H9 (cell line): ENCODE measurements around the gene ABL2. TPM values are rescaled to one million over a fixed set of nuclear protein-coding genes. Genes with fewer than 3 reads are reported as not detected.

Source experiments
- DNase-seq: peaks from one replicate; pipeline ENCODE4 v3.0.0-alpha.2; 2017
- H2AFZ ChIP-seq: one replicate; pipeline ENCODE4 v1.6.1; 2013; ENCODE audit warnings: mild to moderate bottlenecking, low read length, control low read depth, moderate library complexity
- H2AK5ac ChIP-seq: 2 replicates; pipeline ENCODE4 v1.6.1; 2013; ENCODE audit warnings: low read length, control low read depth, mixed read lengths; ENCODE audit not compliant: insufficient read length
- H2BK120ac ChIP-seq: one replicate; pipeline ENCODE4 v1.6.1; 2013; ENCODE audit warnings: low read depth, mild to moderate bottlenecking, low read length, control low read depth, inconsistent platforms; ENCODE audit not compliant: poor library complexity, severe bottlenecking
- H2BK12ac ChIP-seq: 2 replicates; pipeline ENCODE4 v1.6.1; 2013; ENCODE audit warnings: low read length, control low read depth, mixed read lengths, low read depth; ENCODE audit not compliant: insufficient read length
- H2BK15ac ChIP-seq: 2 replicates; pipeline ENCODE4 v1.6.1; 2013; ENCODE audit warnings: low read depth, low read length, control low read depth
- H2BK20ac ChIP-seq: one replicate; pipeline ENCODE4 v1.6.1; 2013; ENCODE audit warnings: low read depth, mild to moderate bottlenecking, low read length, control low read depth, inconsistent platforms; ENCODE audit not compliant: poor library complexity, severe bottlenecking
- H2BK5ac ChIP-seq: 2 replicates; pipeline ENCODE4 v1.6.1; 2013; ENCODE audit warnings: low read length, control low read depth, mixed read lengths; ENCODE audit not compliant: insufficient read length
- H3K14ac ChIP-seq: 2 replicates; pipeline ENCODE4 v1.6.1; 2013; ENCODE audit warnings: low read length, control low read depth; ENCODE audit not compliant: insufficient read depth
- H3K18ac ChIP-seq: 2 replicates; pipeline ENCODE4 v1.6.1; 2013; ENCODE audit warnings: low read depth, mild to moderate bottlenecking, mixed read lengths, low read length, control low read depth; ENCODE audit not compliant: insufficient read length
- H3K23ac ChIP-seq: 2 replicates; pipeline ENCODE4 v1.6.1; 2013; ENCODE audit warnings: low read length, control low read depth, mixed read lengths, low read depth; ENCODE audit not compliant: insufficient read length
- H3K23me2 ChIP-seq: 2 replicates; pipeline ENCODE4 v1.6.1; 2013; ENCODE audit warnings: low read depth, mild to moderate bottlenecking, mixed read lengths, low read length, control low read depth; ENCODE audit not compliant: insufficient read length, poor library complexity, severe bottlenecking
- H3K27ac ChIP-seq: 2 replicates; pipeline ENCODE4 v1.5.1; 2013; ENCODE audit warnings: low read length, control low read depth, mixed read lengths, low read depth; ENCODE audit not compliant: insufficient read length
- H3K27me3 ChIP-seq: 2 replicates; pipeline ENCODE4 v1.6.1; 2013; ENCODE audit warnings: low read length, control low read depth, inconsistent platforms; ENCODE audit not compliant: insufficient read depth
- H3K4ac ChIP-seq: 2 replicates; pipeline ENCODE4 v1.6.1; 2013; ENCODE audit warnings: low read depth, mild to moderate bottlenecking, control low read depth, inconsistent platforms, low read length, moderate library complexity
- H3K4me1 ChIP-seq: 2 replicates; pipeline ENCODE4 v1.6.1; 2013; ENCODE audit warnings: low read length, control low read depth, inconsistent platforms; ENCODE audit not compliant: insufficient read depth
- H3K4me2 ChIP-seq: 2 replicates; pipeline ENCODE4 v1.6.1; 2013; ENCODE audit warnings: low read length, control low read depth, mixed read lengths; ENCODE audit not compliant: insufficient read length, insufficient read depth
- H3K56ac ChIP-seq: 2 replicates; pipeline ENCODE4 v1.6.1; 2013; ENCODE audit warnings: low read depth, mild to moderate bottlenecking, mixed read lengths, low read length, control low read depth; ENCODE audit not compliant: insufficient read length
- H3K79me1 ChIP-seq: 2 replicates; pipeline ENCODE4 v1.6.1; 2013; ENCODE audit warnings: low read depth, mild to moderate bottlenecking, moderate library complexity, low read length, control low read depth, inconsistent platforms; ENCODE audit not compliant: insufficient read depth, poor library complexity, severe bottlenecking
- H3K79me2 ChIP-seq: 2 replicates; pipeline ENCODE4 v1.6.1; 2013; ENCODE audit warnings: low read length, control low read depth, inconsistent platforms; ENCODE audit not compliant: insufficient read depth
- H3K9ac ChIP-seq: 2 replicates; pipeline ENCODE4 v1.6.1; 2013; ENCODE audit warnings: low read length, control low read depth, mixed read lengths; ENCODE audit not compliant: insufficient read length; ENCODE audit errors: extremely low read depth
- H3K9me3 ChIP-seq: one replicate; pipeline ENCODE4 v1.6.1; 2013; ENCODE audit warnings: low read depth, low read length, inconsistent platforms; ENCODE audit not compliant: control insufficient read depth
- H3T11ph ChIP-seq: one replicate; pipeline ENCODE4 v1.6.1; 2013; ENCODE audit warnings: mild to moderate bottlenecking, low read length, control low read depth, inconsistent platforms
- H4K20me1 ChIP-seq: one replicate; pipeline ENCODE4 v1.6.1; 2013; ENCODE audit not compliant: control insufficient read depth, insufficient read length, insufficient read depth
- H4K5ac ChIP-seq: 2 replicates; pipeline ENCODE4 v1.6.1; 2013; ENCODE audit warnings: low read depth, mild to moderate bottlenecking, mixed read lengths, low read length, control low read depth; ENCODE audit not compliant: insufficient read length
- H4K8ac ChIP-seq: replicated peaks from 2 replicates; pipeline ENCODE4 v1.6.1; 2013; ENCODE audit warnings: low read length, control low read depth, mixed read lengths, low read depth; ENCODE audit not compliant: insufficient read length
- H4K91ac ChIP-seq: 2 replicates; pipeline ENCODE4 v1.6.1; 2013; ENCODE audit warnings: low read depth, mild to moderate bottlenecking, moderate library complexity, mixed read lengths, low read length, control low read depth; ENCODE audit not compliant: insufficient read length
- H3K27ac Mint-ChIP-seq, 3 experiments: 2 replicates in 2 of 3; 3 replicates in 1 of 3; pipeline ENCODE4 v1.8.0; 2020 to 2021; ENCODE audit warnings: mixed read lengths in 3 of 3, mild to moderate bottlenecking in 1 of 3, moderate library complexity in 1 of 3
- H3K27me3 Mint-ChIP-seq: 2 replicates; pipeline ENCODE4 v1.8.0; 2021; ENCODE audit warnings: low read depth, mild to moderate bottlenecking, moderate library complexity, mixed read lengths
- H3K36me3 Mint-ChIP-seq, 3 experiments: 2 replicates in 2 of 3; 3 replicates in 1 of 3; pipeline ENCODE4 v1.8.0; 2020 to 2021; ENCODE audit warnings: low read depth in 3 of 3, mixed read lengths in 3 of 3; ENCODE audit not compliant: insufficient read depth in 1 of 3
- H3K4me1 Mint-ChIP-seq, 2 experiments: 2 replicates each; pipeline ENCODE4 v1.8.0; 2020; ENCODE audit warnings: mixed read lengths in 2 of 2
- H3K4me3 Mint-ChIP-seq, 2 experiments: 2 replicates in 1 of 2; 3 replicates in 1 of 2; pipeline ENCODE4 v1.8.0; 2020 to 2021; ENCODE audit warnings: mild to moderate bottlenecking in 2 of 2, mixed read lengths in 2 of 2, moderate library complexity in 1 of 2
- H3K9me3 Mint-ChIP-seq, 2 experiments: 2 replicates in 1 of 2; 3 replicates in 1 of 2; pipeline ENCODE4 v1.8.0; 2020; ENCODE audit warnings: mild to moderate bottlenecking in 2 of 2, mixed read lengths in 2 of 2, moderate library complexity in 1 of 2
- CTCF ChIP-seq: fragments of 200-600 bp; sonication (generic); conservative IDR thresholded peaks from 3 replicates; pipeline ENCODE4 v1.8.0; 2021; ENCODE audit warnings: antibody characterized with exemption, mild to moderate bottlenecking
- WGBS: extraction: QIAGEN DNeasy Blood & Tissue Kit; methylation state at CpG from one replicate; pipeline ENCODE4 v1.1.7; 2013; ENCODE audit warnings: missing lambda C conversion rate, low lambda C conversion rate, mixed read lengths; ENCODE audit not compliant: insufficient read length; ENCODE audit errors: extremely low coverage; 5-methylcytosine and 5-hydroxymethylcytosine counted together
- total RNA-seq: library from RNA; stranded (reverse); gene quantifications from 2 replicates; pipeline ENCODE4 v1.2.1, GENCODE V29; 2021

ABL2 gene
- total RNA-seq, 1 experiment from 2014 or later: 21.2 TPM

DNA sequence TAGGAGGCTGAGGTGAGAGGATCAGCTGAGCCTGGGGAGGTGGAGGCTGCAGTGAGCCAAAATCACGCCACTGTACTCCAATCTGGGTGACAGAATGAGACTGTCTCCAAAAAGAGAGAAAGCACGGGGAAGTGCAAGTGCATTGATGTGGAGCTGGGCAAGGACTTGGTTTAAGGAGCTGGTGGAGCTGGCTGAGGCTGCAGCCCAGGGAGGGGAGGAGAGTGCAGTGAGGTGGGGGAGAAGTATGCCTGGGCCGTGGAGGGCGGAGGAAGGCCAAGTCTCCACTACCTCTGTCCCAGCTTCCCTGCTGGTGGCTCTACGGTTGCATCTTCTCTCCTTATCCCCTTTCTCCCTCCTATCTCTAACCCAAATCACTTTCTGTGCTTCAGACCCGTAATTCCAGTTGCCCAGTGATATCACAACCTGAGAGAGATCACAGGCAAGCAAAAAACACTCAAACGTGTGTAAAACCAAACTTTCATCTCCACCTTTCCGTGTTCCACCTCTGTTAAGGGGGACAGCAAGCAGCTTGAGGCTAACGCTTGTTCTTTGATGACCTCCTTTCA, 136.5 kb downstream of the ABL2 start:
- Histone ChIP-seq H3K56ac (no peak overlapping the region), H3K23ac (no peak overlapping the region), H3K14ac (no peak overlapping the region), H4K20me1 (no peaks in the 10 kb centered on the region), H3K79me1 (no peaks in the 10 kb centered on the region), H4K91ac (no peak overlapping the region), H3K4me1 (0 out of 2 replicates have a peak, but pooled peaks cover 4% of the 10 kb centered on the region), H4K8ac (no peak overlapping the region), H3T11ph (no peak overlapping the region), H2BK12ac (no peak overlapping the region), H2AK5ac (no peak overlapping the region), H2BK15ac (no peak overlapping the region), H3K9me3 (no peaks in the 10 kb centered on the region), H2BK20ac (no peak overlapping the region), H3K9ac (no peak overlapping the region), H2BK120ac (no peak overlapping the region), H3K23me2 (no peaks in the 10 kb centered on the region), H3K18ac (no peak overlapping the region), H3K4ac (no peak overlapping the region), H3K27me3 (no peaks in the 10 kb centered on the region), H2BK5ac (no peak overlapping the region), H3K27ac (no peak overlapping the region), H3K4me2 (no peak overlapping the region), H2AFZ (no peak overlapping the region), H3K79me2 (no peaks in the 10 kb centered on the region; the same call in 1 of the 2 replicates), H4K5ac (no peak overlapping the region)
- DNase-seq: no peak
- H3K27ac Mint-ChIP-seq: peak overlapping the region in 2 of 3 experiments; percentile 50 to 54; a peak in 2 of 7 replicates
- H3K9me3 Mint-ChIP-seq: no peaks in the 10 kb centered on the region; a peak in 1 of 5 replicates
- H3K27me3 Mint-ChIP-seq: no peaks in the 10 kb centered on the region
- H3K36me3 Mint-ChIP-seq: peaks cover 29 to 78% (median 59%) of the 10 kb centered on the region in 3 experiments; a peak in 6 of 7 replicates
- WGBS: no CpG with 5 or more reads among the region's 9 CpGs
- H3K4me1 Mint-ChIP-seq: peaks cover 14 to 17% of the 10 kb centered on the region in 2 experiments
- H3K4me3 Mint-ChIP-seq: no peak overlapping the region
- TF ChIP-seq CTCF: no peak
